GM12878 (cell line): Measurements from ENCODE around the gene CSRP1. TPM values are rescaled to one million over a fixed set of nuclear protein-coding genes. Genes with fewer than 3 reads are reported as not detected.

ENCODE experiments used
- ATAC-seq: fragments of 200-7000 bp; cut with Tn5 transposase; 3 replicates; pipeline ENCODE4 v1.9.1; 2020; ENCODE audit warnings: mild to moderate bottlenecking, moderate library complexity
- BruUV-seq: library from RNA; stranded (reverse); fragments of 400-500 nt; replicated peaks from 2 replicates; lab custom pipeline; 2021; lab: Mats Ljungman, UMichigan
- CTCF ChIA-PET: fragments of 300-600 bp; sonication (Branson Sonifier 250); formaldehyde crosslinking; extraction: SDS; loops from one replicate; lab custom pipeline; 2021; ENCODE audit warnings: inconsistent platforms; lab: Yijun Ruan, JAX
- POLR2A ChIA-PET: fragments of 350-600 bp; formaldehyde crosslinking; extraction: SDS; loops from one replicate; lab custom pipeline; 2021; ENCODE audit warnings: inconsistent platforms; lab: Charles Lee
- RAD21 ChIA-PET: fragments of 300-600 bp; sonication (Branson Sonifier 250); formaldehyde crosslinking; loops from one replicate; lab custom pipeline; 2023; ENCODE audit warnings: antibody characterized with exemption; ENCODE audit not compliant: unreplicated experiment; lab: Charles Lee
- SMC1A ChIA-PET: fragments of 300-600 bp; sonication (Branson Sonifier 250); formaldehyde crosslinking; loops from one replicate; lab custom pipeline; 2023; ENCODE audit not compliant: unreplicated experiment, uncharacterized antibody; lab: Charles Lee
- DNase-seq: peaks from one replicate; pipeline ENCODE4 v3.0.0-alpha.2; 2011; ENCODE audit warnings: low read depth, low spot score
- FAIRE-seq: peaks from 3 replicates; lab custom pipeline; 2011; peaks lifted over from hg19 to GRCh38; lab: Jason Lieb, UNC
- H2AFZ ChIP-seq: 2 replicates; pipeline ENCODE4 v1.6.0; 2011; ENCODE audit warnings: low read depth, low read length, control low read depth; ENCODE audit not compliant: control insufficient read depth
- H3K27ac ChIP-seq: 2 replicates; pipeline ENCODE4 v1.5.1; 2011; ENCODE audit warnings: control low read depth; ENCODE audit not compliant: control insufficient read depth, insufficient read depth
- H3K27me3 ChIP-seq, 2 experiments: replicated peaks in 1 of 2; 2 replicates each; pipeline versions ENCODE4 v1.6.0 to v1.6.1; 2011; ENCODE audit warnings: low read length in 1 of 2; ENCODE audit not compliant: control insufficient read depth in 2 of 2, insufficient read depth in 2 of 2
- H3K36me3 ChIP-seq, 2 experiments: 2 replicates each; pipeline ENCODE4 v1.5.1; 2011; ENCODE audit warnings: low read length in 1 of 2; ENCODE audit not compliant: control insufficient read depth in 2 of 2, insufficient read depth in 2 of 2
- H3K4me1 ChIP-seq: 2 replicates; pipeline ENCODE4 v1.6.1; 2011; ENCODE audit warnings: mild to moderate bottlenecking, low read length, moderate library complexity, mixed read lengths; ENCODE audit not compliant: control insufficient read depth, insufficient read depth
- H3K4me2 ChIP-seq: 2 replicates; pipeline ENCODE4 v1.6.0; 2011; ENCODE audit warnings: control low read depth; ENCODE audit not compliant: control insufficient read depth, insufficient read depth
- H3K4me3 ChIP-seq: fragments of 200-600 bp; sonication (generic); 2 replicates; pipeline ENCODE4 v1.5.1; 2016
- H3K79me2 ChIP-seq: 2 replicates; pipeline ENCODE4 v1.6.0; 2011; ENCODE audit warnings: low read length; ENCODE audit not compliant: control insufficient read depth, insufficient read depth
- H3K9ac ChIP-seq: 2 replicates; pipeline ENCODE4 v1.8.0; 2011; ENCODE audit warnings: low read length, control low read depth, mixed read lengths; ENCODE audit not compliant: control insufficient read depth, insufficient read depth
- H3K9me3 ChIP-seq: replicated peaks from 3 replicates; pipeline ENCODE4 v1.5.1; 2011; ENCODE audit warnings: mild to moderate bottlenecking, low read length; ENCODE audit not compliant: control insufficient read depth, insufficient read depth
- H4K20me1 ChIP-seq: 2 replicates; pipeline ENCODE4 v1.6.0; 2011; ENCODE audit not compliant: control insufficient read depth, insufficient read depth
- ATF7 ChIP-seq: fragments of 450-650 bp; IDR thresholded peaks from 2 replicates; pipeline ENCODE4 v1.6.1; 2016; ENCODE audit warnings: low read depth, mild to moderate bottlenecking
- EP300 ChIP-seq, 2 experiments: fragments of 150-350 bp in 1 of 2; IDR thresholded peaks; 2 replicates each; pipeline ENCODE4 v1.6.1; 2011 to 2012; ENCODE audit warnings: low read depth in 2 of 2, low read length in 2 of 2, borderline replicate concordance in 1 of 2, improper control_type of control experiment in 1 of 2, inconsistent platforms in 1 of 2; ENCODE audit not compliant: control insufficient read depth in 1 of 2
- ESRRA ChIP-seq: IDR thresholded peaks from 2 replicates; pipeline ENCODE4 v1.6.1; 2012; ENCODE audit warnings: mild to moderate bottlenecking, low read length, improper control_type of control experiment
- KAT2A ChIP-seq: conservative IDR thresholded peaks from 2 replicates; pipeline ENCODE4 v1.6.1; 2011; ENCODE audit warnings: low read depth, low read length; ENCODE audit not compliant: control insufficient read depth
- POLR2A ChIP-seq: IDR thresholded peaks from 2 replicates; pipeline ENCODE4 v1.6.1; 2011; ENCODE audit warnings: low read depth, mild to moderate bottlenecking, low read length
- WGBS: methylation state at CpG from one replicate; pipeline ENCODE4 v1.1.6; 2016; ENCODE audit warnings: low lambda C conversion rate; ENCODE audit not compliant: insufficient replicate concordance, insufficient coverage; ENCODE audit errors: missing lambda C conversion rate; 5-methylcytosine and 5-hydroxymethylcytosine counted together
- in situ Hi-C: fragments of 300-500 bp; cut with MboI; formaldehyde crosslinking; loops from 9 replicates; pipeline ENCODE4 v1.14.3; 2018; ENCODE audit warnings: mixed read lengths
- intact Hi-C: fragments of 100-400 bp; cut with micrococcal nuclease; formaldehyde crosslinking; loops from one replicate; pipeline ENCODE4 v1.14.2; 2022; ENCODE audit not compliant: unreplicated experiment
- polyA plus RNA-seq, 11 experiments: library from polyadenylated mRNA; depleted of rRNA in 4 of 11; unstranded in 6 of 11; stranded (reverse) in 5 of 11; fragments of >200 nt; fragmentation: Nextera tagmentation in 4 of 11; fragmentation: Illumina TruSeq in 1 of 11; extraction: Ambion mirVana in 4 of 11; extraction: Trizol in 1 of 11; gene quantifications; 1 replicate in 1 of 11; 2 replicates in 10 of 11; pipeline versions ENCODE4 v1.2.1 to v1.2.3, GENCODE V29; 2011 to 2016; ENCODE audit warnings: inconsistent platforms in 2 of 11, missing spikeins in 2 of 11, low read depth in 1 of 11
- total RNA-seq, 4 experiments: library from RNA; depleted of rRNA in 3 of 4; stranded (reverse); fragments of >200 nt in 3 of 4; fragmentation: Illumina TruSeq in 1 of 4; extraction: Trizol in 1 of 4; gene quantifications; 2 replicates each; pipeline versions ENCODE4 v1.2.1 to v1.2.3, GENCODE V29; 2013 to 2021
- TF ChIP-seq, protein P1 (sequence below): IDR thresholded peaks from 2 replicates; pipeline ENCODE4 v1.6.1; 2011; ENCODE audit warnings: borderline replicate concordance, low read depth, mild to moderate bottlenecking, moderate library complexity, mixed read lengths, low read length; ENCODE audit not compliant: insufficient read depth; ENCODE audit errors: extremely low read length
- TF ChIP-seq, protein P2 (sequence below): fragments of 450-650 bp; IDR thresholded peaks from 2 replicates; pipeline ENCODE4 v1.6.1; 2018; ENCODE audit warnings: borderline replicate concordance, mild to moderate bottlenecking; ENCODE audit not compliant: partially characterized antibody

CSRP1 gene
- total and polyA plus RNA-seq, 10 of the 15 experiments (the other 5 are each of a cell fraction or from before 2014, with no cell fraction given): 23.4 to 99.2 (median 80.7) TPM

DNA sequence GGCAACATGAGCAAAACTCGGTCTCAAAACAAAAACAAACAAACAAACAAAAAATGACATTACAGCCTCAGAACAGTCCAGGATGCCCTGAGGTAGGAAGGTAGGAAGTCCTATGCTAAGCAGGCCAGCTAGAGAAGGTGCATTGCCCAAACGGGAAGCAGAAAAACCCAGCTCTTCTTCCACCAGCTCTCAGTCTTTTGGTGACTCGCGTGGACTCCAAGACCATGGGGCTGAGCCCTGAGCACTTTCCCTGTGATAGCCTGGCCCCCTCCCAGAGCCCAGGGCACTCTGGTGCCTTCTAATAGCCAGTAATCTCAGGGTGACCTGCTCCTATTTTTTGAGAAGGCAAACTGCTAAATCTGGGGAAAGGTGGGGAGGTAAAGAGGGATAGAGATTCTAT is 54.1 kb downstream of the CSRP1 start:
- H3K4me1 ChIP-seq: peaks cover 44% of the 10 kb centered on the region
- ATAC-seq (no peak), FAIRE-seq (no peak)
- ChIA-PET RAD21 (interaction anchor here (1.1 to 13.7 kb wide), 3 partner anchors 14 to 28 kb away, joined by 3 to 301 read pairs (median 3); partner anchors contain the start of gene PHLDA3), CTCF (interaction anchor here (2.2 to 16.5 kb wide), 3 partner anchors 17 to 61 kb away, joined by 11 to 455 read pairs (median 309); no protein-coding TSS in a partner anchor)
- WGBS: 74% methylated on average over 4 of the region's 4 CpGs
- intact Hi-C loops: no loop called here
- H3K4me3 ChIP-seq: no peak overlapping the region
- no peaks in the 10 kb centered on the region; the same call in 2 of the 3 replicates for H3K9me3 ChIP-seq
- H3K36me3 ChIP-seq: no peaks in the 10 kb centered on the region
- H3K9ac ChIP-seq: no peak overlapping the region
- no peak overlapping the region for H3K27ac ChIP-seq
- H3K79me2 ChIP-seq: no peaks in the 10 kb centered on the region
- no peaks in the 10 kb centered on the region for H3K27me3 ChIP-seq
- TF ChIP-seq, protein P1, sequence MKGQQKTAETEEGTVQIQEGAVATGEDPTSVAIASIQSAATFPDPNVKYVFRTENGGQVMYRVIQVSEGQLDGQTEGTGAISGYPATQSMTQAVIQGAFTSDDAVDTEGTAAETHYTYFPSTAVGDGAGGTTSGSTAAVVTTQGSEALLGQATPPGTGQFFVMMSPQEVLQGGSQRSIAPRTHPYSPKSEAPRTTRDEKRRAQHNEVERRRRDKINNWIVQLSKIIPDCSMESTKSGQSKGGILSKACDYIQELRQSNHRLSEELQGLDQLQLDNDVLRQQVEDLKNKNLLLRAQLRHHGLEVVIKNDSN: no peak
- TF ChIP-seq POLR2A: no peak
- TF ChIP-seq, protein P2, sequence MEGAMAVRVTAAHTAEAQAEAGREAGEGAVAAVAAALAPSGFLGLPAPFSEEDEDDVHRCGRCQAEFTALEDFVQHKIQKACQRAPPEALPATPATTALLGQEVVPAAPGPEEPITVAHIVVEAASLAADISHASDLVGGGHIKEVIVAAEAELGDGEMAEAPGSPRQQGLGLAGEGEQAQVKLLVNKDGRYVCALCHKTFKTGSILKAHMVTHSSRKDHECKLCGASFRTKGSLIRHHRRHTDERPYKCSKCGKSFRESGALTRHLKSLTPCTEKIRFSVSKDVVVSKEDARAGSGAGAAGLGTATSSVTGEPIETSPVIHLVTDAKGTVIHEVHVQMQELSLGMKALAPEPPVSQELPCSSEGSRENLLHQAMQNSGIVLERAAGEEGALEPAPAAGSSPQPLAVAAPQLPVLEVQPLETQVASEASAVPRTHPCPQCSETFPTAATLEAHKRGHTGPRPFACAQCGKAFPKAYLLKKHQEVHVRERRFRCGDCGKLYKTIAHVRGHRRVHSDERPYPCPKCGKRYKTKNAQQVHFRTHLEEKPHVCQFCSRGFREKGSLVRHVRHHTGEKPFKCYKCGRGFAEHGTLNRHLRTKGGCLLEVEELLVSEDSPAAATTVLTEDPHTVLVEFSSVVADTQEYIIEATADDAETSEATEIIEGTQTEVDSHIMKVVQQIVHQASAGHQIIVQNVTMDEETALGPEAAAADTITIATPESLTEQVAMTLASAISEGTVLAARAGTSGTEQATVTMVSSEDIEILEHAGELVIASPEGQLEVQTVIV: no peak
- no peak for TF ChIP-seq EP300 (IDR thresholded peaks at IDR 0.05; ENCODE audit: borderline replicate concordance in 1 of 2, control insufficient read depth in 1 of 2, low read depth in 2 of 2, low read length in 2 of 2)
- no peak for TF ChIP-seq ESRRA
- TF ChIP-seq KAT2A: no peak
- TF ChIP-seq ATF7: no peak
- TF ChIP-seq, all 136 proteins: peak for 0
- SMC1A ChIA-PET: interaction anchor here (0.7 to 2.0 kb wide), 4 partner anchors 12 to 60 kb away, joined by 3 to 6 read pairs (median 4); partner anchors contain the start of gene PHLDA3
- H4K20me1 ChIP-seq: no peaks in the 10 kb centered on the region
- DNase-seq: no peak
- H3K4me2 ChIP-seq: no peak overlapping the region
- no peak overlapping the region for H2AFZ ChIP-seq
- POLR2A ChIA-PET: interaction anchor here (8.2 kb wide), 1 partner anchor 28 kb away, joined by 59 read pairs; no protein-coding TSS in a partner anchor
- BruUV-seq: no TSS peak
- in situ Hi-C loops: no loop called here
